ENCODE results near the gene UGGT2.
"Not testable (repeated sequence)": the region's sequence is repeated elsewhere in the genome, so short reads cannot be mapped to it uniquely, and the experiment has no call there.

UGGT2 gene

GRCh38 chr13:96072392-96072791 lies 19.2 kb upstream of the UGGT2 start:
- DNase-seq (ENCODE audit: low spot score), result no peak
- no peak for TF ChIP-seq CTCF (IDR thresholded peaks at IDR 0.05; ENCODE audit: extremely low read depth, missing control alignments)

- no peak for TF ChIP-seq CTCF (IDR thresholded peaks at IDR 0.05; ENCODE audit: extremely low read depth, missing control alignments)
- DNase-seq (ENCODE audit: low spot score), result no peak
These were observed 18.3 kb upstream of the UGGT2 start for GRCh38 chr13:96071504-96071903.

GRCh38 chr13:96068729-96069128 lies 15.5 kb upstream of the UGGT2 start:
- TF ChIP-seq CTCF (IDR thresholded peaks at IDR 0.05; ENCODE audit: extremely low read depth, missing control alignments), result no peak
- no peak for DNase-seq (ENCODE audit: low spot score)

GRCh38 chr13:96065849-96066248 lies 12.6 kb upstream of the UGGT2 start:
- no peak for TF ChIP-seq CTCF (IDR thresholded peaks at IDR 0.05; ENCODE audit: extremely low read depth, missing control alignments)
- DNase-seq (ENCODE audit: low spot score), result no peak

- DNase-seq (ENCODE audit: low spot score), result peak; percentile 63
- TF ChIP-seq CTCF (IDR thresholded peaks at IDR 0.05; ENCODE audit: extremely low read depth, missing control alignments), result no peak
These were observed 572 bp downstream of the UGGT2 start for GRCh38 chr13:96052656-96053002.

- DNase-seq (ENCODE audit: low spot score), result not testable (repeated sequence)
These were observed 1.3 kb downstream of the UGGT2 start for GRCh38 chr13:96051946-96052345.

- DNase-seq (ENCODE audit: low spot score), result not testable (repeated sequence)
These were observed 1.7 kb downstream of the UGGT2 start for GRCh38 chr13:96051491-96051890.

GRCh38 chr13:96050955-96051354 lies 2.2 kb downstream of the UGGT2 start:
- DNase-seq (ENCODE audit: low spot score), result not testable (repeated sequence)

GRCh38 chr13:96046449-96047126 lies 6.6 kb downstream of the UGGT2 start:
- DNase-seq (ENCODE audit: low spot score), result not testable (repeated sequence)

GRCh38 chr13:96044238-96044637 lies 9.0 kb downstream of the UGGT2 start:
- no peak for DNase-seq (ENCODE audit: low spot score)

More at GRCh38 chr13:96044238-96044637, 9.0 kb downstream of the UGGT2 start:
- TF ChIP-seq CTCF (IDR thresholded peaks at IDR 0.05; ENCODE audit: extremely low read depth, missing control alignments), result no peak

Data from GM20000 (cell line).